Lung (tissue), 12 donors: ENCODE results near the gene CTCF. TPM values are rescaled to one million over a fixed set of nuclear protein-coding genes. Genes with fewer than 3 reads are reported as not detected.

ENCODE experiments used
- ATAC-seq: fragments of 200-7000 bp; cut with Tn5 transposase; one replicate; pipeline ENCODE4 v1.9.1; 2020; ENCODE audit warnings: moderate number of reproducible peaks; ENCODE audit not compliant: insufficient read depth, low FRiP score
- DNase-seq, 3 donors: peaks; one replicate each; pipeline ENCODE4 v3.0.0-alpha.2; 2013 to 2017
- H3K27ac ChIP-seq, 2 donors: one replicate each; pipeline ENCODE4 v1.5.1; 2013; ENCODE audit warnings: mild to moderate bottlenecking in 2 of 2, moderate library complexity in 2 of 2, control low read depth in 1 of 2, inconsistent platforms in 1 of 2, low read depth in 1 of 2, low read length in 1 of 2
- H3K27me3 ChIP-seq, 3 donors: one replicate each; pipeline ENCODE4 v1.5.1; 2013; ENCODE audit warnings: low read length in 2 of 3; ENCODE audit not compliant: control insufficient read depth in 3 of 3, insufficient read depth in 3 of 3
- H3K36me3 ChIP-seq, 4 donors: one replicate each; pipeline ENCODE4 v1.5.1; 2013; ENCODE audit warnings: low read length in 4 of 4, mild to moderate bottlenecking in 1 of 4, moderate library complexity in 1 of 4; ENCODE audit not compliant: control insufficient read depth in 4 of 4, insufficient read depth in 4 of 4
- H3K4me1 ChIP-seq, 5 donors: one replicate each; pipeline ENCODE4 v1.5.1; 2013; ENCODE audit warnings: low read length in 5 of 5, mild to moderate bottlenecking in 2 of 5, moderate library complexity in 1 of 5; ENCODE audit not compliant: control insufficient read depth in 5 of 5, insufficient read depth in 5 of 5
- H3K4me3 ChIP-seq: one replicate; pipeline ENCODE4 v1.5.1; 2013; ENCODE audit warnings: mild to moderate bottlenecking, control low read depth, moderate library complexity
- H3K9ac ChIP-seq, 2 donors: one replicate each; pipeline ENCODE4 v1.5.1; 2013; ENCODE audit warnings: low read length in 2 of 2, control low read depth in 1 of 2; ENCODE audit not compliant: insufficient read depth in 1 of 2
- H3K9me3 ChIP-seq, 4 donors: one replicate each; pipeline ENCODE4 v1.5.1; 2013; ENCODE audit warnings: low read length in 3 of 4, mild to moderate bottlenecking in 1 of 4, moderate library complexity in 1 of 4; ENCODE audit not compliant: control insufficient read depth in 4 of 4, insufficient read depth in 3 of 4
- CTCF ChIP-seq: IDR thresholded peaks from 2 replicates; pipeline ENCODE4 v1.5.1; 2012; ENCODE audit warnings: mild to moderate bottlenecking; ENCODE audit errors: control extremely low read depth, extremely low read depth
- WGBS, 2 donors: extraction: QIAGEN DNeasy Blood & Tissue Kit; methylation state at CpG; one replicate each; pipeline ENCODE4 v1.1.7; 2013; 5-methylcytosine and 5-hydroxymethylcytosine counted together
- polyA plus RNA-seq, 2 donors: library from polyadenylated mRNA; stranded (reverse); fragments of 200-250 nt; gene quantifications; one replicate each; pipeline ENCODE4 v1.2.1, GENCODE V29; 2013
- total RNA-seq, 2 donors: library from RNA; depleted of rRNA in 1 of 2; stranded (reverse); fragments of >200 nt in 1 of 2; gene quantifications; one replicate each; pipeline ENCODE4 v1.2.1, GENCODE V29; 2014 to 2021
- donor health status: control.
- donor health status: control.
- donor health status: Bipolar disorder and iron deficiency.
- donor health status: healthy.
- donor health status: DM: yes; HTN: yes; CAD: no.

Gene CTCF
- total and polyA plus RNA-seq, 4 donors = 16.7 to 54.2 (median 23.3) TPM

- no peaks in the 10 kb centered on the region for H3K9me3 ChIP-seq
- peak in 1 of 3 donors; percentile 32 for DNase-seq
- no peaks in the 10 kb centered on the region for H3K27me3 ChIP-seq
- peaks cover 2 to 21% (median 6%) of the 10 kb centered on the region in 4 donors for H3K36me3 ChIP-seq
- H3K4me3 ChIP-seq = no peak overlapping the region
- no peak overlapping the region for H3K27ac ChIP-seq
- no peak for TF ChIP-seq CTCF
- no peak overlapping the region for H3K9ac ChIP-seq
- ATAC-seq = no peak
- H3K4me1 ChIP-seq = peaks cover 0 to 16% (median 12%) of the 10 kb centered on the region in 5 donors
- 84 to 87% methylated on average over 12 of the region's 12 CpGs for WGBS, 2 donors
Measured at GRCh38 chr16:67678354-67679023, 116.2 kb downstream of the CTCF start.

- 90 to 98% methylated on average over 10 of the region's 10 CpGs for WGBS, 2 donors
- no peak overlapping the region for H3K27ac ChIP-seq
- no peaks in the 10 kb centered on the region for H3K27me3 ChIP-seq
- no peak overlapping the region for H3K4me3 ChIP-seq
- H3K36me3 ChIP-seq = peaks cover 5 to 21% (median 15%) of the 10 kb centered on the region in 4 donors
- H3K9me3 ChIP-seq = no peaks in the 10 kb centered on the region
- H3K9ac ChIP-seq = no peak overlapping the region
- ATAC-seq (no peak), DNase-seq (no peak)
- H3K4me1 ChIP-seq = peaks cover 0 to 6% (median 0%) of the 10 kb centered on the region in 5 donors
- no peak for TF ChIP-seq CTCF
Measured at GRCh38 chr16:67679935-67680897, 117.9 kb downstream of the CTCF start.

- Histone ChIP-seq H3K9ac (no peak overlapping the region), H3K36me3 (peaks cover 5 to 14% (median 13%) of the 10 kb centered on the region in 4 donors), H3K4me3 (no peak overlapping the region), H3K9me3 (no peaks in the 10 kb centered on the region), H3K27me3 (no peaks in the 10 kb centered on the region), H3K27ac (peak overlapping the region in 1 of 2 donors; percentile 40), H3K4me1 (peaks cover 0 to 7% (median 0%) of the 10 kb centered on the region in 5 donors)
- WGBS, 2 donors = 98 to 99% methylated on average over 4 of the region's 4 CpGs
- no peak for TF ChIP-seq CTCF
- no peak for ATAC-seq
- DNase-seq = no peak
Measured at GRCh38 chr16:67683767-67684166, 121.4 kb downstream of the CTCF start.
